MM.1S (cell line): Measurements from ENCODE around the gene ROBO2.

Experiments used
- DNase-seq: peaks from one replicate; pipeline ENCODE4 v3.0.0-alpha.2; 2015
- H2AFZ ChIP-seq: fragments of 300-600 bp; sonication (generic); 2 replicates; pipeline ENCODE4 v1.6.0; 2016; ENCODE audit warnings: antibody characterized with exemption, low read length
- H3F3A ChIP-seq: fragments of 300-600 bp; sonication (generic); 2 replicates; pipeline ENCODE4 v1.6.1; 2016; ENCODE audit warnings: mild to moderate bottlenecking, antibody characterized with exemption, low read length, moderate library complexity, mixed read lengths; ENCODE audit not compliant: insufficient read depth
- H3K27ac ChIP-seq: fragments of 300-600 bp; sonication (generic); 2 replicates; pipeline ENCODE4 v1.5.1; 2016; ENCODE audit warnings: mild to moderate bottlenecking, low read length
- H3K27me3 ChIP-seq: fragments of 300-600 bp; sonication (generic); replicated peaks from 2 replicates; pipeline ENCODE4 v1.6.0; 2016; ENCODE audit warnings: low read length; ENCODE audit not compliant: insufficient read depth
- H3K36me3 ChIP-seq: fragments of 300-600 bp; sonication (generic); replicated peaks from 2 replicates; pipeline ENCODE4 v1.6.1; 2016; ENCODE audit warnings: mild to moderate bottlenecking, low read length, mixed read lengths; ENCODE audit not compliant: insufficient read depth
- H3K4me1 ChIP-seq: fragments of 300-600 bp; sonication (generic); 2 replicates; pipeline ENCODE4 v1.6.1; 2016; ENCODE audit warnings: low read length, mixed read lengths
- H3K4me2 ChIP-seq: fragments of 300-600 bp; sonication (generic); 2 replicates; pipeline ENCODE4 v1.6.0; 2016; ENCODE audit warnings: low read depth, low read length
- H3K4me3 ChIP-seq: fragments of 300-600 bp; sonication (generic); 2 replicates; pipeline ENCODE4 v1.5.1; 2016; ENCODE audit warnings: low read length, mixed read lengths
- H3K79me2 ChIP-seq: fragments of 300-600 bp; sonication (generic); 2 replicates; pipeline ENCODE4 v1.6.1; 2016; ENCODE audit warnings: mixed run types, low read length, mixed read lengths
- H3K9ac ChIP-seq: fragments of 300-600 bp; sonication (generic); 2 replicates; pipeline ENCODE4 v1.6.1; 2016; ENCODE audit warnings: low read length, mixed read lengths
- H3K9me2 ChIP-seq: fragments of 300-600 bp; sonication (generic); replicated peaks from 2 replicates; pipeline ENCODE4 v1.6.1; 2016; ENCODE audit warnings: mild to moderate bottlenecking, low read length, mixed read lengths; ENCODE audit not compliant: insufficient read depth
- H3K9me3 ChIP-seq: fragments of 300-600 bp; sonication (generic); replicated peaks from 2 replicates; pipeline ENCODE4 v1.6.1; 2016; ENCODE audit warnings: mild to moderate bottlenecking, low read length, mixed read lengths; ENCODE audit not compliant: insufficient read depth
- H4K20me1 ChIP-seq: fragments of 300-600 bp; sonication (generic); 2 replicates; pipeline ENCODE4 v1.6.1; 2016; ENCODE audit warnings: mild to moderate bottlenecking, low read length, moderate library complexity, mixed read lengths; ENCODE audit not compliant: insufficient read depth
- EZH2 ChIP-seq: fragments of 300-600 bp; sonication (generic); optimal IDR thresholded peaks from 2 replicates; pipeline ENCODE3; 2017; ENCODE audit warnings: low read depth, mild to moderate bottlenecking, antibody characterized with exemption, low read length, mixed read lengths
- EZH2phosphoT487 ChIP-seq: fragments of 300-600 bp; sonication (generic); IDR thresholded peaks from 2 replicates; pipeline ENCODE4 v1.6.1; 2018; ENCODE audit warnings: antibody characterized with exemption, low read length
- TF ChIP-seq, protein P1 (sequence below): fragments of 300-600 bp; sonication (generic); IDR thresholded peaks from 2 replicates; pipeline ENCODE4 v1.5.1; 2016; ENCODE audit warnings: antibody characterized with exemption, low read length, mixed read lengths

ROBO2 gene

GRCh38 chr3:77620009-77620408, 580.1 kb downstream of the ROBO2 start:
- no peak overlapping the region for H3K4me2 ChIP-seq
- no peak for DNase-seq
- TF ChIP-seq EZH2: no peak
- TF ChIP-seq EZH2phosphoT487: no peak
- TF ChIP-seq, protein P1, sequence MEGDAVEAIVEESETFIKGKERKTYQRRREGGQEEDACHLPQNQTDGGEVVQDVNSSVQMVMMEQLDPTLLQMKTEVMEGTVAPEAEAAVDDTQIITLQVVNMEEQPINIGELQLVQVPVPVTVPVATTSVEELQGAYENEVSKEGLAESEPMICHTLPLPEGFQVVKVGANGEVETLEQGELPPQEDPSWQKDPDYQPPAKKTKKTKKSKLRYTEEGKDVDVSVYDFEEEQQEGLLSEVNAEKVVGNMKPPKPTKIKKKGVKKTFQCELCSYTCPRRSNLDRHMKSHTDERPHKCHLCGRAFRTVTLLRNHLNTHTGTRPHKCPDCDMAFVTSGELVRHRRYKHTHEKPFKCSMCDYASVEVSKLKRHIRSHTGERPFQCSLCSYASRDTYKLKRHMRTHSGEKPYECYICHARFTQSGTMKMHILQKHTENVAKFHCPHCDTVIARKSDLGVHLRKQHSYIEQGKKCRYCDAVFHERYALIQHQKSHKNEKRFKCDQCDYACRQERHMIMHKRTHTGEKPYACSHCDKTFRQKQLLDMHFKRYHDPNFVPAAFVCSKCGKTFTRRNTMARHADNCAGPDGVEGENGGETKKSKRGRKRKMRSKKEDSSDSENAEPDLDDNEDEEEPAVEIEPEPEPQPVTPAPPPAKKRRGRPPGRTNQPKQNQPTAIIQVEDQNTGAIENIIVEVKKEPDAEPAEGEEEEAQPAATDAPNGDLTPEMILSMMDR: no peak
- no peaks in the 10 kb centered on the region for H3K27me3 ChIP-seq
- no peaks in the 10 kb centered on the region for H3K4me1 ChIP-seq
- no peaks in the 10 kb centered on the region for H3K9me2 ChIP-seq
- no peak overlapping the region for H3K9ac ChIP-seq
- no peaks in the 10 kb centered on the region for H4K20me1 ChIP-seq
- no peaks in the 10 kb centered on the region for H3K9me3 ChIP-seq
- no peak overlapping the region for H2AFZ ChIP-seq
- no peaks in the 10 kb centered on the region for H3K79me2 ChIP-seq
- H3K27ac ChIP-seq: no peak overlapping the region
- H3K4me3 ChIP-seq: no peak overlapping the region
- no peaks in the 10 kb centered on the region for H3F3A ChIP-seq
- no peaks in the 10 kb centered on the region for H3K36me3 ChIP-seq

DNA sequence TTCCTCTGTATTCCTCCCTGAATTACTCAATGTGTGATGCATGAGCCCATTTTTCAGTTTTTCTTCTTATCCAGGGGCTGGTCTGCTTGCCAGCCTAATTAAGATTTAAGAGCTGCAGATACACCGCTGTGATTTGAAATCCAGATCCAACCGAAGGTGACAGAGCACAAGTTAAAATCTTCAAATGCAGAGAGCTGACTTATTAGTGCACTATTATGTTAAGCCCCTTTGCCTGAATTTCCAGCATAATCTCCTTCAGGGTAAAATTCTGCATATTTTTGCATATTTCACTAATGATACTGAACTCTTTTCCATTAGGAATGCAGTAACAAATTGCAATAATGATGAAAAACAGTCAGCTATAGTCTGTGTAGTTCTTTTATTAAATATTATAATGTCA, 583.6 kb downstream of the ROBO2 start:
- H2AFZ ChIP-seq: no peak overlapping the region
- no peak overlapping the region for H3K9ac ChIP-seq
- no peak overlapping the region for H3K4me2 ChIP-seq
- no peaks in the 10 kb centered on the region for H3K9me3 ChIP-seq
- H4K20me1 ChIP-seq: no peaks in the 10 kb centered on the region
- H3K9me2 ChIP-seq: no peaks in the 10 kb centered on the region
- DNase-seq: no peak
- H3K36me3 ChIP-seq: no peaks in the 10 kb centered on the region
- H3K27me3 ChIP-seq: no peaks in the 10 kb centered on the region
- H3K4me1 ChIP-seq: no peaks in the 10 kb centered on the region
- no peak for TF ChIP-seq EZH2phosphoT487
- no peak for TF ChIP-seq EZH2
- TF ChIP-seq, protein P1: no peak
- H3K4me3 ChIP-seq: no peak overlapping the region
- H3K79me2 ChIP-seq: no peaks in the 10 kb centered on the region
- H3K27ac ChIP-seq: no peak overlapping the region
- H3F3A ChIP-seq: no peaks in the 10 kb centered on the region

- no peaks in the 10 kb centered on the region for H3K79me2 ChIP-seq
- H3K4me2 ChIP-seq: no peak overlapping the region
- H3F3A ChIP-seq: no peaks in the 10 kb centered on the region
- H3K4me3 ChIP-seq: no peak overlapping the region
- H4K20me1 ChIP-seq: no peaks in the 10 kb centered on the region
- H3K27ac ChIP-seq: no peak overlapping the region
- TF ChIP-seq EZH2 (no peak), EZH2phosphoT487 (no peak)
- TF ChIP-seq, protein P1: no peak
- no peaks in the 10 kb centered on the region for H3K9me2 ChIP-seq
- no peak overlapping the region for H3K9ac ChIP-seq
- no peaks in the 10 kb centered on the region for H3K9me3 ChIP-seq
- no peaks in the 10 kb centered on the region for H3K27me3 ChIP-seq
- no peaks in the 10 kb centered on the region for H3K4me1 ChIP-seq
- DNase-seq: no peak
- H2AFZ ChIP-seq: no peak overlapping the region
- H3K36me3 ChIP-seq: no peaks in the 10 kb centered on the region
These were observed 586.3 kb downstream of the ROBO2 start for GRCh38 chr3:77626157-77626556.
